Vein endothelial cell (primary cell): ENCODE results near the gene OSBPL2. TPM values are rescaled to one million over a fixed set of nuclear protein-coding genes. Genes with fewer than 3 reads are reported as not detected.

Experiments used
- total RNA-seq: library from RNA; depleted of rRNA; stranded (reverse); fragments of >200 nt; gene quantifications from 2 replicates; pipeline ENCODE4 v1.2.3, GENCODE V29; 2012

OSBPL2 gene
- total RNA-seq, result 23.5 and 25.2 TPM in 2 replicates

DNA sequence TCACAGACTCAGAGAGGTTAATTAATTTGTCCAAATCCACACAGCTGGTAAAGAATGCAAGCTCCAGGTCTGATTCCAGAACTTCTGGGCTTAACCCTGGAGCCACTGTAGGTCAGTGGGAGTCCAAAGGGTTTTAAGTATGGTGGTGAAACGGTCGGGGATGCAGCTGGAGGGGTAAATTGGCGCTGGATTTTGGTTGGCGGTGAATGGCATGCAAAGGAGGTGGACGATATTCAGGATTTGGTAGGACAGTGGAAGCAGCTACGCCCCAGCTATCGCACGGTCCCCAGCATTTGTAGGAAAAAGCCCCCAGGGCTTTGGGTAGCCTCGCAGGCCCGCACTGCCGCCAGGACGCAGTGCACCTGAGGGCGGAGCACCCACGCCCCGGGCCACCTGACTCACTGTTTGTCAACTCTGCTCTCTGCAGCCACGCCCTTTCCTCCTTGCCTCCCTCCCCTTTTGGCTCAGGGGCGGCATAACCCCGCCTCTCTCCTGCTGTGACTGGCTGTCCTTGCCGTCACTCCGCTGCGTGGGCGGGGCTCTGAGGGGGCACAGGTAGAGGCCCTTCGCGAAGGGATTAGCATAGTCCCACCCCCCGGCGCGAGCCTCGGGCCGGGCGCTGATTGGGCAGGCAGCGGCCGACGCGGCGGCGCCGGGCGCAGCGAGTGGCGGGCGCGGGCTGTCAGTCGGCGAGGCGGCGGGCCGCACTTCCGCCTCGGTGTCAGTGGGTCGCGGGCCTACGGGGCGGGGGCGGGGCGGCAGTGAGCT lies at the start of gene OSBPL2:
Gene OSBPL2 (plus strand): TSS at position 721 of the 768 bp plus-strand sequence. CDS start 17,664 bp downstream, outside the sequence.

DNA sequence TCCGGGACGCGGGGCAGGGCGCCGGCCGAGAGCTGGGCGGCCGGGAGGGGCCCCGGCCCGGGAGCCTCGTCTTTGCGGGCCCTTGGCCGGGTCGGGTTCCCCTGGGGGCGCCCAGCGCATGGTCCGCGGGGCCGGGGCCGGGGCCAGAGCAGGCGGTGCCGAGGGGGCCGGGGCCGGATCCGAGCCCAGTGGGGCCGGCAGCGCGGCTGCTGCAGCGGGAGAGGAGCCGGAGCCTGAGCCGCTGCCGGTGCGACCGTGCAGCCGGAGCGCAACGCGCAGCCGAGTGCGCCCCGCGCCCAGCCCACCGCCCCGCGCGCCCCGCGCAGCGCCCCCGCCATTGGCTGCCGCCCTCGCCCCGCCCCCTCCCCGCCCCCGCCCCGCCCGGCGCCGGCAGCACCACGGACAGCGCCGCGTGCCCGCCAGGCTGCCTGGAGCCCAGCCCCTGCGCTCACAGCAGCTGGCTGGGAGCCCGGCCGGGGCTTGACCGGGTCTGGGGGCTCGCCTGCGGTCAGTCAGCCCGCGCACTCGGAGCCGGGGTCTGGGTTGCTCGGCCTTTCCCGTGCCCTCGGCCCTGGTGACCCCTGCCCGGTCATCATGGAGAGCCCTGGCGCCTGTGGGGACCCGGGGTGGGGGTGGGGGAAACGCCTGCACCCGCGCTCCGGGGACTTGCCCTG lies 18.2 kb upstream of the OSBPL2 start, which contains the start of gene HRH3:
Gene HRH3 (minus strand): TSS at position 287 of the 674 bp plus-strand sequence. CDS start 308 bp downstream, outside the sequence.

DNA sequence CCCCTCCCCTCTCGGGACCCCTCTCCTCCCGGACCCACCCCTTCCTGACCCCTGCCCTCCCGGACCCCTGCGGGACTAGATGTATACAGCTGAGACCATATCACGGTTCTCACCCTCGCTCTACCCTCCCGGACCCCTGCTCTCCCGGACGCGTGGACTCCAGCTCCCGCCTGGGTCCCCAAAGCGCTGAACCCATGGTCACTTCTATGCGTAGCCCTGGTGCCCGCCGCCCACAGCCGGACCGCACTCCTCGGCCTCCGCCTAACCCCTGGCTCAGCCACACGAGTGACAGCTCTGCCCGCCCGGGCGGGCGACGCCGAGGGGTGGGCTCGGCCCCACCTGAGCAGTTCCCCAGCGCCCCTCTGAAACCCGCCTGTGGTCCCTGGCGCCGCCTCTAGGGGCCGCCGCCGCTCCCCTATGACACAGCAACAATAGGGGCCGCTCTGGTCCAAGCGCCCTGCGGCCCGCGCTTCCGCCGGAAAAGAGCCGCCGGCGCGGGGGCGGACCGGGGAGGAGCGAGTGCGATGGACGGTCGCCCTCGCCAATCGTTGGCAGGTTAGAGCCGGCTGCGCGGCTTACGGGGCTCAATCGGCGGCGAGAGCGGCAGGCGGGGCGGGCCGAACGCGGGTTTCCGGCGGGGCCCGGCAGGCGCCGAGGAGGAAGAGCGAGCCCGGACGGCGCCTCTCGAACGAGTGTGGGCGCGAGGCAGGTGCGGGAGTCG lies 64.2 kb downstream of the OSBPL2 start, which contains the start of gene ADRM1:
Gene ADRM1 (plus strand): TSS at position 657 of the 721 bp plus-strand sequence. CDS start 572 bp downstream, outside the sequence.

Other genes with a start within 250 kb of the OSBPL2 start
- gene TAF4, start 172.6 kb upstream of the OSBPL2 start, total RNA-seq, result 6.5 and 8.0 TPM in 2 replicates
- 26.1 and 31.9 TPM in 2 replicates for gene LSM14B, start 116.0 kb upstream of the OSBPL2 start, total RNA-seq
- 351 and 421 TPM in 2 replicates for gene PSMA7, start 95.1 kb upstream of the OSBPL2 start, total RNA-seq
- 15.0 and 15.7 TPM in 2 replicates for gene SS18L1, start 94.8 kb upstream of the OSBPL2 start, total RNA-seq
- 14.7 and 19.1 TPM in 2 replicates for gene MTG2, start 55.5 kb upstream of the OSBPL2 start, total RNA-seq
- not detected in 2 replicates for gene HRH3, start 18.2 kb upstream of the OSBPL2 start, total RNA-seq
- gene ADRM1, start 64.5 kb downstream of the OSBPL2 start, total RNA-seq, result 182 and 188 TPM in 2 replicates
- gene LAMA5, start 128.8 kb downstream of the OSBPL2 start, total RNA-seq, result 53.6 and 61.2 TPM in 2 replicates
- 715 and 841 TPM in 2 replicates for gene RPS21, start 148.6 kb downstream of the OSBPL2 start, total RNA-seq
- gene CABLES2, start 168.8 kb downstream of the OSBPL2 start, total RNA-seq, result 2.7 and 3.9 TPM in 2 replicates
- not detected in 2 replicates for gene RBBP8NL, start 189.0 kb downstream of the OSBPL2 start, total RNA-seq
- gene GATA5, start 237.5 kb downstream of the OSBPL2 start, total RNA-seq, result not detected in 2 replicates